Small intestine (tissue), 7 donors: ENCODE results near the gene CLPTM1. TPM values are rescaled to one million over a fixed set of nuclear protein-coding genes. Genes with fewer than 3 reads are reported as not detected.

ENCODE experiments used
- DNase-seq, 2 donors: peaks; one replicate each; pipeline versions ENCODE4 v3.0.0 to v3.0.0-alpha.2; 2013
- FAIRE-seq: peaks from 2 replicates; lab custom pipeline; 2012; peaks lifted over from hg19 to GRCh38; lab: Jason Lieb, UNC
- H3K27ac ChIP-seq, 3 donors: one replicate each; pipeline ENCODE4 v1.5.1; 2013; ENCODE audit warnings: low read length in 2 of 3, mild to moderate bottlenecking in 2 of 3, control low read depth in 1 of 3, inconsistent platforms in 1 of 3, low read depth in 1 of 3, moderate library complexity in 1 of 3
- H3K27me3 ChIP-seq, 3 donors: one replicate each; pipeline ENCODE4 v1.6.1; 2013; ENCODE audit warnings: low read length in 3 of 3, inconsistent platforms in 1 of 3; ENCODE audit not compliant: control insufficient read depth in 3 of 3, insufficient read depth in 3 of 3
- H3K36me3 ChIP-seq, 3 donors: one replicate each; pipeline ENCODE4 v1.6.1; 2013; ENCODE audit warnings: low read length in 3 of 3, inconsistent platforms in 1 of 3, low read depth in 1 of 3, mild to moderate bottlenecking in 1 of 3, moderate library complexity in 1 of 3; ENCODE audit not compliant: control insufficient read depth in 3 of 3, insufficient read depth in 2 of 3
- H3K4me1 ChIP-seq, 3 donors: one replicate each; pipeline ENCODE4 v1.6.1; 2013; ENCODE audit warnings: low read length in 2 of 3, inconsistent platforms in 1 of 3, low read depth in 1 of 3, mild to moderate bottlenecking in 1 of 3, moderate library complexity in 1 of 3; ENCODE audit not compliant: control insufficient read depth in 3 of 3, insufficient read depth in 2 of 3
- H3K4me3 ChIP-seq, 3 donors: one replicate each; pipeline ENCODE4 v1.5.1; 2013; ENCODE audit warnings: low read length in 3 of 3, control low read depth in 1 of 3, inconsistent platforms in 1 of 3, low read depth in 1 of 3, mild to moderate bottlenecking in 1 of 3, moderate library complexity in 1 of 3
- H3K9me3 ChIP-seq, 2 donors: one replicate each; pipeline ENCODE4 v1.6.1; 2013; ENCODE audit warnings: low read depth in 1 of 2, low read length in 1 of 2; ENCODE audit not compliant: control insufficient read depth in 2 of 2, insufficient read depth in 1 of 2
- WGBS, 3 donors: extraction: QIAGEN DNeasy Blood & Tissue Kit; methylation state at CpG; one replicate each; pipeline ENCODE4 v1.1.7; 2013; 5-methylcytosine and 5-hydroxymethylcytosine counted together
- polyA plus RNA-seq, 4 donors: library from polyadenylated mRNA; stranded (reverse) in 3 of 4; unstranded in 1 of 4; fragments of 200-250 nt in 3 of 4; fragments of 120-200 nt in 1 of 4; gene quantifications; one replicate each; pipeline versions ENCODE4 v1.2.1 to v1.2.3, GENCODE V29; 2013
- donor health status: healthy with polysubstance abuse.
- donor health status: control.
- donor health status: control.
- donor health status: Bipolar disorder and iron deficiency.
- donor health status: healthy.

Gene CLPTM1
- polyA plus RNA-seq, 4 donors = 63.0 to 101 (median 80.9) TPM

- Histone ChIP-seq H3K4me1 (no peaks in the 10 kb centered on the region), H3K4me3 (no peak overlapping the region), H3K27me3 (no peaks in the 10 kb centered on the region), H3K27ac (no peak overlapping the region), H3K36me3 (peaks cover 20 to 82% (median 37%) of the 10 kb centered on the region in 3 donors), H3K9me3 (no peaks in the 10 kb centered on the region)
- FAIRE-seq (no peak), DNase-seq (no peak)
- 92 to 94% (median 92%) methylated on average over 21 of the region's 21 CpGs for whole genome bisulfite sequencing, 3 donors
Observed at GRCh38 chr19:44973982-44974735, 19.0 kb downstream of the CLPTM1 start.

- Histone ChIP-seq H3K4me3 (no peak overlapping the region), H3K27ac (no peak overlapping the region), H3K9me3 (no peaks in the 10 kb centered on the region), H3K27me3 (no peaks in the 10 kb centered on the region), H3K4me1 (no peaks in the 10 kb centered on the region), H3K36me3 (peaks cover 20 to 84% (median 37%) of the 10 kb centered on the region in 3 donors)
- DNase-seq = no peak
- 82 to 87% (median 86%) methylated on average over 5 of the region's 5 CpGs for WGBS, 3 donors
- no peak for FAIRE-seq
Observed at GRCh38 chr19:44974857-44975256, 19.7 kb downstream of the CLPTM1 start.

- no peaks in the 10 kb centered on the region for H3K4me1 ChIP-seq
- peaks cover 20 to 82% (median 37%) of the 10 kb centered on the region in 3 donors for H3K36me3 ChIP-seq
- DNase-seq (no peak), FAIRE-seq (no peak)
- H3K9me3 ChIP-seq = no peaks in the 10 kb centered on the region
- 92 to 99% (median 98%) methylated on average over 4 of the region's 4 CpGs for WGBS, 3 donors
- H3K4me3 ChIP-seq = no peak overlapping the region
- no peaks in the 10 kb centered on the region for H3K27me3 ChIP-seq
- H3K27ac ChIP-seq = no peak overlapping the region
Observed at GRCh38 chr19:44975444-44975843, 20.3 kb downstream of the CLPTM1 start.

- Histone ChIP-seq H3K27ac (no peak overlapping the region), H3K36me3 (peaks cover 3 to 92% (median 15%) of the 10 kb centered on the region in 3 donors), H3K9me3 (no peaks in the 10 kb centered on the region), H3K4me3 (no peak overlapping the region), H3K4me1 (no peaks in the 10 kb centered on the region), H3K27me3 (no peaks in the 10 kb centered on the region)
- no peak for DNase-seq
- WGBS, 3 donors = 88 to 93% (median 90%) methylated on average over 9 of the region's 9 CpGs
- no peak for FAIRE-seq
Observed at GRCh38 chr19:44984005-44984404, 28.8 kb downstream of the CLPTM1 start.

GRCh38 chr19:44985445-44985844 lies 30.3 kb downstream of the CLPTM1 start:
- FAIRE-seq (no peak), DNase-seq (no peak)
- H3K9me3 ChIP-seq = no peaks in the 10 kb centered on the region
- H3K36me3 ChIP-seq = peaks cover 6 to 94% (median 16%) of the 10 kb centered on the region in 3 donors
- no peak overlapping the region for H3K4me3 ChIP-seq
- no peak overlapping the region for H3K27ac ChIP-seq
- 85 to 93% (median 91%) methylated on average over 4 of the region's 4 CpGs for WGBS, 3 donors
- H3K4me1 ChIP-seq = no peaks in the 10 kb centered on the region
- no peaks in the 10 kb centered on the region for H3K27me3 ChIP-seq

GRCh38 chr19:44986389-44986788 lies 31.2 kb downstream of the CLPTM1 start:
- peaks cover 6 to 96% (median 16%) of the 10 kb centered on the region in 3 donors for H3K36me3 ChIP-seq
- H3K4me3 ChIP-seq = no peak overlapping the region
- H3K9me3 ChIP-seq = no peaks in the 10 kb centered on the region
- no peaks in the 10 kb centered on the region for H3K4me1 ChIP-seq
- no peaks in the 10 kb centered on the region for H3K27me3 ChIP-seq
- no peak for FAIRE-seq
- H3K27ac ChIP-seq = no peak overlapping the region
- DNase-seq = no peak
- 83 to 92% (median 88%) methylated on average over 7 of the region's 7 CpGs for WGBS, 3 donors

- Histone ChIP-seq H3K4me1 (no peaks in the 10 kb centered on the region), H3K36me3 (peaks cover 6 to 97% (median 18%) of the 10 kb centered on the region in 3 donors), H3K9me3 (no peaks in the 10 kb centered on the region), H3K4me3 (no peak overlapping the region), H3K27me3 (no peaks in the 10 kb centered on the region), H3K27ac (no peak overlapping the region)
- no peak for FAIRE-seq
- 87 to 91% (median 90%) methylated on average over 15 to 20 of the region's 20 CpGs for WGBS, 3 donors
- DNase-seq = no peak
Observed at GRCh38 chr19:44987148-44987675, 32.0 kb downstream of the CLPTM1 start.

- Histone ChIP-seq H3K36me3 (peaks cover 13 to 97% (median 14%) of the 10 kb centered on the region in 3 donors), H3K9me3 (no peaks in the 10 kb centered on the region), H3K4me3 (no peak overlapping the region), H3K27ac (no peak overlapping the region), H3K27me3 (no peaks in the 10 kb centered on the region), H3K4me1 (no peaks in the 10 kb centered on the region)
- no peak for FAIRE-seq
- 75 to 87% (median 80%) methylated on average over 9 of the region's 9 CpGs for WGBS, 3 donors
- no peak for DNase-seq
Observed at GRCh38 chr19:44988273-44988672, 33.1 kb downstream of the CLPTM1 start.
